ENCODE results near the gene HTRA3.

Gene HTRA3

GRCh38 chr4:8322794-8323704 is 53.5 kb downstream of the HTRA3 start:
- DNase-seq (ENCODE audit: low read depth in 1 of 2, low spot score in 1 of 2): no peak

- DNase-seq (ENCODE audit: low read depth in 1 of 2, low spot score in 1 of 2): no peak
Measured at GRCh38 chr4:8323947-8324555, 54.5 kb downstream of the HTRA3 start.

- DNase-seq (ENCODE audit: low read depth in 1 of 2, low spot score in 1 of 2): no peak
Measured at GRCh38 chr4:8324640-8325239, 55.2 kb downstream of the HTRA3 start.

- DNase-seq (ENCODE audit: low read depth in 1 of 2, low spot score in 1 of 2): no peak
Measured at GRCh38 chr4:8325291-8325973, 55.9 kb downstream of the HTRA3 start.

GRCh38 chr4:8326206-8326605 is 56.7 kb downstream of the HTRA3 start:
- no peak for DNase-seq (ENCODE audit: low read depth in 1 of 2, low spot score in 1 of 2)

GRCh38 chr4:8328456-8328855 is 58.9 kb downstream of the HTRA3 start:
- no peak for DNase-seq (ENCODE audit: low read depth in 1 of 2, low spot score in 1 of 2)

GRCh38 chr4:8328866-8329559 is 59.5 kb downstream of the HTRA3 start:
- DNase-seq (ENCODE audit: low read depth in 1 of 2, low spot score in 1 of 2): no peak

- DNase-seq (ENCODE audit: low read depth in 1 of 2, low spot score in 1 of 2): no peak
Measured at GRCh38 chr4:8329560-8329858, 60.0 kb downstream of the HTRA3 start.

GRCh38 chr4:8329859-8330761 is 60.6 kb downstream of the HTRA3 start:
- no peak for DNase-seq (ENCODE audit: low read depth in 1 of 2, low spot score in 1 of 2)

GRCh38 chr4:8330821-8331574 is 61.4 kb downstream of the HTRA3 start:
- DNase-seq (ENCODE audit: low read depth in 1 of 2, low spot score in 1 of 2): no peak

GRCh38 chr4:8331575-8331955 is 62.0 kb downstream of the HTRA3 start:
- no peak for DNase-seq (ENCODE audit: low read depth in 1 of 2, low spot score in 1 of 2)

GRCh38 chr4:8332038-8332857 is 62.7 kb downstream of the HTRA3 start:
- no peak for DNase-seq (ENCODE audit: low read depth in 1 of 2, low spot score in 1 of 2)

GRCh38 chr4:8332891-8333331 is 63.4 kb downstream of the HTRA3 start:
- no peak for DNase-seq (ENCODE audit: low read depth in 1 of 2, low spot score in 1 of 2)

GRCh38 chr4:8333726-8334460 is 64.3 kb downstream of the HTRA3 start:
- DNase-seq (ENCODE audit: low read depth in 1 of 2, low spot score in 1 of 2): no peak

GRCh38 chr4:8334786-8335460 is 65.4 kb downstream of the HTRA3 start:
- DNase-seq (ENCODE audit: low read depth in 1 of 2, low spot score in 1 of 2): no peak

GRCh38 chr4:8335848-8336247 is 66.3 kb downstream of the HTRA3 start:
- no peak for DNase-seq (ENCODE audit: low read depth in 1 of 2, low spot score in 1 of 2)

GRCh38 chr4:8336412-8337075 is 67.0 kb downstream of the HTRA3 start:
- no peak for DNase-seq (ENCODE audit: low read depth in 1 of 2, low spot score in 1 of 2)

All from stimulated activated CD4-positive, alpha-beta T cell treated with anti-CD3 and anti-CD28 coated beads, Interleukin-15, amount 100 ng/mL, for 1 hour (primary cell).